WTC11 (cell line): ENCODE results near the gene GAB2. TPM values are rescaled to one million over a fixed set of nuclear protein-coding genes. Genes with fewer than 3 reads are reported as not detected.
A peak's percentile ranks its signal among the peaks of the same experiment; 100 is the strongest.

Experiments used
- ATAC-seq: fragments of 200-7000 bp; cut with Tn5 transposase; 2 replicates; pipeline ENCODE4 v1.10.0; 2021; ENCODE audit warnings: mild to moderate bottlenecking, moderate library complexity
- CTCF ChIA-PET: fragments of 300-600 bp; sonication (Branson Sonifier 250); formaldehyde crosslinking; loops from one replicate; lab custom pipeline; 2021; ENCODE audit warnings: antibody characterized with exemption; lab: Charles Lee
- POLR2A ChIA-PET: fragments of 350-600 bp; sonication (Branson Sonifier 250); formaldehyde crosslinking; loops from one replicate; lab custom pipeline; 2021; ENCODE audit warnings: antibody characterized with exemption; lab: Charles Lee
- DNase-seq: peaks from one replicate; pipeline ENCODE4 v3.0.0; 2021; ENCODE audit warnings: low spot score
- H3K27ac Mint-ChIP-seq: 2 replicates; pipeline ENCODE4 v1.8.0; 2021; ENCODE audit warnings: mixed read lengths
- H3K27me3 Mint-ChIP-seq: 2 replicates; pipeline ENCODE4 v1.8.0; 2021; ENCODE audit warnings: low read depth, mild to moderate bottlenecking, moderate library complexity, mixed read lengths
- H3K36me3 Mint-ChIP-seq: 2 replicates; pipeline ENCODE4 v1.8.0; 2021; ENCODE audit warnings: mixed read lengths
- H3K4me1 Mint-ChIP-seq: 2 replicates; pipeline ENCODE4 v1.8.0; 2022; ENCODE audit warnings: mixed read lengths
- H3K4me3 Mint-ChIP-seq: 2 replicates; pipeline ENCODE4 v1.8.0; 2021; ENCODE audit warnings: mild to moderate bottlenecking, moderate library complexity, mixed read lengths
- H3K9me3 Mint-ChIP-seq: 2 replicates; pipeline ENCODE4 v1.8.0; 2021; ENCODE audit warnings: mixed read lengths
- AFF4 ChIP-seq: sonication (generic); formaldehyde crosslinking; IDR thresholded peaks from 2 replicates; pipeline ENCODE4 v1.8.1; 2023; ENCODE audit warnings: mild to moderate bottlenecking, missing genetic modification reagents, borderline replicate concordance
- ETV6 ChIP-seq: sonication (generic); formaldehyde crosslinking; IDR thresholded peaks from 2 replicates; pipeline ENCODE4 v1.8.1; 2022; ENCODE audit warnings: mild to moderate bottlenecking, missing genetic modification reagents
- GRHL2 ChIP-seq: fragments of 250-450 bp; sonication (Bioruptor Pico); IDR thresholded peaks from 2 replicates; pipeline ENCODE4 v1.8.0; 2022; ENCODE audit warnings: mild to moderate bottlenecking, moderate library complexity; ENCODE audit not compliant: insufficient replicate concordance, severe bottlenecking
- GTF2I ChIP-seq: fragments of 250-450 bp; sonication (Bioruptor Pico); conservative IDR thresholded peaks from 2 replicates; pipeline ENCODE4 v1.4.0; 2021; ENCODE audit warnings: mild to moderate bottlenecking
- IRF2 ChIP-seq: sonication (generic); formaldehyde crosslinking; IDR thresholded peaks from 2 replicates; pipeline ENCODE4 v1.8.0; 2022; ENCODE audit warnings: low read depth, missing genetic modification reagents, borderline replicate concordance
- MLX ChIP-seq: sonication (generic); formaldehyde crosslinking; IDR thresholded peaks from 2 replicates; pipeline ENCODE4 v1.8.1; 2023; ENCODE audit warnings: mild to moderate bottlenecking, missing genetic modification reagents, moderate library complexity
- NFE2L1 ChIP-seq: sonication (generic); formaldehyde crosslinking; IDR thresholded peaks from 2 replicates; pipeline ENCODE4 v1.8.1; 2023; ENCODE audit warnings: missing genetic modification reagents
- OVOL2 ChIP-seq: fragments of 250-450 bp; sonication (Bioruptor Pico); IDR thresholded peaks from 2 replicates; pipeline ENCODE4 v1.9.0; 2021; ENCODE audit warnings: mild to moderate bottlenecking, borderline replicate concordance
- PREB ChIP-seq: sonication (generic); formaldehyde crosslinking; IDR thresholded peaks from 2 replicates; pipeline ENCODE4 v1.8.1; 2022; ENCODE audit warnings: mild to moderate bottlenecking, missing genetic modification reagents, moderate library complexity, borderline replicate concordance
- total RNA-seq: library from RNA; stranded (reverse); gene quantifications from 3 replicates; pipeline ENCODE4 v1.2.3, GENCODE V29; 2021
- TF ChIP-seq, protein P1 (sequence below): fragments of 250-450 bp; sonication (Bioruptor Pico); IDR thresholded peaks from 2 replicates; pipeline ENCODE4 v1.9.0; 2021; ENCODE audit warnings: mild to moderate bottlenecking, borderline replicate concordance

The GAB2 gene
- total RNA-seq, 1 experiment from 2014 or later = 10.6 TPM

GRCh38 chr11:78453140-78453935, 35.7 kb upstream of the GAB2 start:
- ChIA-PET POLR2A (interaction anchor here (0.6 to 0.7 kb wide), 2 partner anchors 10 to 35 kb away, joined by 3 to 4 read pairs; no protein-coding TSS in a partner anchor), CTCF (no interaction called here)
- Mint-ChIP-seq H3K4me3 (no peak overlapping the region), H3K27ac (no peak overlapping the region), H3K4me1 (no peaks in the 10 kb centered on the region), H3K36me3 (0 out of 2 replicates have a peak, but pooled peaks cover 1% of the 10 kb centered on the region), H3K9me3 (no peaks in the 10 kb centered on the region), H3K27me3 (no peaks in the 10 kb centered on the region)
- TF ChIP-seq ETV6 = no peak
- no peak for TF ChIP-seq PREB (CRISPR knock-in tag)
- no peak for TF ChIP-seq IRF2
- no peak for TF ChIP-seq OVOL2 (CRISPR knock-in tag)
- TF ChIP-seq GRHL2 (CRISPR knock-in tag) = no peak
- TF ChIP-seq AFF4 (CRISPR knock-in tag) = no peak
- DNase-seq (no peak), ATAC-seq (no peak)

DNA sequence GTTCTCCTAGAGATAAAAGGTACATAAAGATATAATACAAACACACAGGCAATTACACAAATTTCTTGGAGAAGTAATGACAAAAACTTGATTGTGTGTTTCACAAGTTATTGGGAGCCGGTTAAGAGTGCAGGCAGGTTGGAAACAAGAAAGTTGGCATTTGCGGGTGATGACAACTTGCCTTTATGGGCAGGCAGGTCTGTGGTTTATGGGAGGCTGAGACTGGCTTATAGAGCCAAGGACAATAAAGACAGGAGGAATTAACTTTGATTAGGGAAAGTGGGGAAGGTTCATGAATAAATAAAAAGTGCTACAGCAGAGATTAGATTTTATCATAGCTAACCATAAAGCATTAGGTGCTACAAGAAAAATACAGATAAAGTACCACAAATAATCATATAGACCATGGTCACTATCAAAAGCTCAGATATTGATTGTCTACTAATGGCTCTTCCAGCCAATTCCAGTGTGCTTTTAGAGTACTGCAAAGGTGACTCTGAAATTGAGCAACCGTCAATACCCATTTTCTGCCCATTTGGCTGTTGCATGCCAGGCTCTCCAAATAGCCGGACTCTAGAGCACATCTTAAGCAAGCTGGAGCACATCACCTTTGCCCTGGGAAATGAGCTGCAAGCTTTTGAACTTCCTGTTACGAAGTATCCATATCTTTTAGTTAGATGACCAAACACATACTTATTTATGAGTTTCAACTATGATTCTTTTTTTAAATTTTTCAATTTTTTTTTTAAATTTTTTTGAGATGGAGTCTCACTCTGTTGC, 33.9 kb upstream of the GAB2 start:
- Mint-ChIP-seq H3K36me3 (no peaks in the 10 kb centered on the region), H3K4me1 (no peaks in the 10 kb centered on the region), H3K27ac (peak overlapping the region; percentile 47; the same call in 1 of the 2 replicates), H3K4me3 (no peak overlapping the region)
- CTCF ChIA-PET = no interaction called here
- TF ChIP-seq MLX (CRISPR knock-in tag) = no peak
- no peak for TF ChIP-seq GTF2I
- TF ChIP-seq, protein P1, sequence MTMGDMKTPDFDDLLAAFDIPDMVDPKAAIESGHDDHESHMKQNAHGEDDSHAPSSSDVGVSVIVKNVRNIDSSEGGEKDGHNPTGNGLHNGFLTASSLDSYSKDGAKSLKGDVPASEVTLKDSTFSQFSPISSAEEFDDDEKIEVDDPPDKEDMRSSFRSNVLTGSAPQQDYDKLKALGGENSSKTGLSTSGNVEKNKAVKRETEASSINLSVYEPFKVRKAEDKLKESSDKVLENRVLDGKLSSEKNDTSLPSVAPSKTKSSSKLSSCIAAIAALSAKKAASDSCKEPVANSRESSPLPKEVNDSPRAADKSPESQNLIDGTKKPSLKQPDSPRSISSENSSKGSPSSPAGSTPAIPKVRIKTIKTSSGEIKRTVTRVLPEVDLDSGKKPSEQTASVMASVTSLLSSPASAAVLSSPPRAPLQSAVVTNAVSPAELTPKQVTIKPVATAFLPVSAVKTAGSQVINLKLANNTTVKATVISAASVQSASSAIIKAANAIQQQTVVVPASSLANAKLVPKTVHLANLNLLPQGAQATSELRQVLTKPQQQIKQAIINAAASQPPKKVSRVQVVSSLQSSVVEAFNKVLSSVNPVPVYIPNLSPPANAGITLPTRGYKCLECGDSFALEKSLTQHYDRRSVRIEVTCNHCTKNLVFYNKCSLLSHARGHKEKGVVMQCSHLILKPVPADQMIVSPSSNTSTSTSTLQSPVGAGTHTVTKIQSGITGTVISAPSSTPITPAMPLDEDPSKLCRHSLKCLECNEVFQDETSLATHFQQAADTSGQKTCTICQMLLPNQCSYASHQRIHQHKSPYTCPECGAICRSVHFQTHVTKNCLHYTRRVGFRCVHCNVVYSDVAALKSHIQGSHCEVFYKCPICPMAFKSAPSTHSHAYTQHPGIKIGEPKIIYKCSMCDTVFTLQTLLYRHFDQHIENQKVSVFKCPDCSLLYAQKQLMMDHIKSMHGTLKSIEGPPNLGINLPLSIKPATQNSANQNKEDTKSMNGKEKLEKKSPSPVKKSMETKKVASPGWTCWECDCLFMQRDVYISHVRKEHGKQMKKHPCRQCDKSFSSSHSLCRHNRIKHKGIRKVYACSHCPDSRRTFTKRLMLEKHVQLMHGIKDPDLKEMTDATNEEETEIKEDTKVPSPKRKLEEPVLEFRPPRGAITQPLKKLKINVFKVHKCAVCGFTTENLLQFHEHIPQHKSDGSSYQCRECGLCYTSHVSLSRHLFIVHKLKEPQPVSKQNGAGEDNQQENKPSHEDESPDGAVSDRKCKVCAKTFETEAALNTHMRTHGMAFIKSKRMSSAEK = no peak
- TF ChIP-seq NFE2L1 (CRISPR knock-in tag) = no peak
- TF ChIP-seq, all 79 proteins: peak for 0
- POLR2A ChIA-PET = no interaction called here
- ATAC-seq (no peak), DNase-seq (no peak)
- no peaks in the 10 kb centered on the region for H3K9me3 Mint-ChIP-seq
- H3K27me3 Mint-ChIP-seq = no peaks in the 10 kb centered on the region
